ENCODE results near the gene SDC4.
"Not testable (repeated sequence)": the region's sequence is repeated elsewhere in the genome, so short reads cannot be mapped to it uniquely, and the experiment has no call there.

SDC4 gene

DNA sequence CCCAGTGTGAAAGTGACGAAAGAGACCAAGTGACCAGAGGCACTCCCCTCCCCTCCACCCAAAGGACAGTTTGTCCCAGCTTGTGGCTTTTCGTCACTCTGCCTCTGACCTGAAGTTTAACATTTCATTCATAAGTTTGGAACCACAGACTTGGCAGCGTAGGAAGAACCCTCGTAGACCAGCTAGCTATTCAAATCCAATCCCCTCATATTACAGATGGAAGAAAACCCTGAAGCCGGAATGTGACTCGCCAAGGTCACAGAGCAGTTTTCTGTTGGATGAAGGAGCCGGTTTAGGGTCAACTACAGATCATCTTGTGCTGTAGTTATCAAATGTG, 10.8 kb upstream of the SDC4 start:
- TF ChIP-seq, protein P1, sequence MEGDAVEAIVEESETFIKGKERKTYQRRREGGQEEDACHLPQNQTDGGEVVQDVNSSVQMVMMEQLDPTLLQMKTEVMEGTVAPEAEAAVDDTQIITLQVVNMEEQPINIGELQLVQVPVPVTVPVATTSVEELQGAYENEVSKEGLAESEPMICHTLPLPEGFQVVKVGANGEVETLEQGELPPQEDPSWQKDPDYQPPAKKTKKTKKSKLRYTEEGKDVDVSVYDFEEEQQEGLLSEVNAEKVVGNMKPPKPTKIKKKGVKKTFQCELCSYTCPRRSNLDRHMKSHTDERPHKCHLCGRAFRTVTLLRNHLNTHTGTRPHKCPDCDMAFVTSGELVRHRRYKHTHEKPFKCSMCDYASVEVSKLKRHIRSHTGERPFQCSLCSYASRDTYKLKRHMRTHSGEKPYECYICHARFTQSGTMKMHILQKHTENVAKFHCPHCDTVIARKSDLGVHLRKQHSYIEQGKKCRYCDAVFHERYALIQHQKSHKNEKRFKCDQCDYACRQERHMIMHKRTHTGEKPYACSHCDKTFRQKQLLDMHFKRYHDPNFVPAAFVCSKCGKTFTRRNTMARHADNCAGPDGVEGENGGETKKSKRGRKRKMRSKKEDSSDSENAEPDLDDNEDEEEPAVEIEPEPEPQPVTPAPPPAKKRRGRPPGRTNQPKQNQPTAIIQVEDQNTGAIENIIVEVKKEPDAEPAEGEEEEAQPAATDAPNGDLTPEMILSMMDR (IDR thresholded peaks at IDR 0.05; ENCODE audit: low read depth, low read length, missing control alignments): no peak
- no peak overlapping the region for H3K4me3 ChIP-seq (ENCODE audit: low read depth, low read length)
- no peak for DNase-seq (ENCODE audit: low read depth)

DNA sequence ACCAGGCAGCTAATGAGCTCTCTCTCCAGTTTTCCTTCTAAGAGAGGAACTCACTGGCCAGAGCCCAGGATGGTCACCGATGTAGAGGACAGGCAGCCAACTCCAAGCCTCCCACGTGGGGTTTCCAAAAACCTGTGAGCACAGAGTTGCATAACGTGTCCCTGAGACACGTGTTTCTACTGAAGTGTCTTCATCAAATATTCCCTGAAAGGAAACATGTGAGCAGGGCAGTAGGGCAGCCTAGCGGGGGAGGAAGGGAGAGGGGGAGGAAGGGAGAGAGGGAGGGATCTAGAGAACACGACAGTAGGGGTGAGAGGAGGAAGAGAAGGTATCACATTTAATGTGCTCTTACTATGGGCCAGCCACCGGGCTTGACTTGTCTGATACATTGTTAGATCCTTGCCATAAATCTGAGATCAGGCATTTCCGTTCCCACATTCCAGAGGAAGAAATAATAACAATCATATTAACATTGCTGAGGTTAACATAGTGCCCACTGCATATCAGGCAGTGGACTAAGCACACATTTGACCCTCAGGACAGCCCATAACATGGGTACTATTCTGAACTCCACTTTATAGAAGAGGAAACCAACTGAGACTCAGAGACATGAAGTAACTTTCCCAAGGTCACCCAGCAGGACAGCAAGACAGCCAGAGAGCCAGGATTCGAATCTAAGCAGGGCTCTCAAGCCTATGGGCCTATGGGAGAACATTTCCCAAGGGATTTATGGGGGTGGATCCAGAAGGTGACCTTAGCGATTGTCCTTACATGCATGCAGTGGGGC, 10.3 kb upstream of the SDC4 start:
- TF ChIP-seq, protein P1 (IDR thresholded peaks at IDR 0.05; ENCODE audit: low read depth, low read length, missing control alignments): no peak
- no peak for DNase-seq (ENCODE audit: low read depth)
- no peak overlapping the region for H3K4me3 ChIP-seq (ENCODE audit: low read depth, low read length)

DNA sequence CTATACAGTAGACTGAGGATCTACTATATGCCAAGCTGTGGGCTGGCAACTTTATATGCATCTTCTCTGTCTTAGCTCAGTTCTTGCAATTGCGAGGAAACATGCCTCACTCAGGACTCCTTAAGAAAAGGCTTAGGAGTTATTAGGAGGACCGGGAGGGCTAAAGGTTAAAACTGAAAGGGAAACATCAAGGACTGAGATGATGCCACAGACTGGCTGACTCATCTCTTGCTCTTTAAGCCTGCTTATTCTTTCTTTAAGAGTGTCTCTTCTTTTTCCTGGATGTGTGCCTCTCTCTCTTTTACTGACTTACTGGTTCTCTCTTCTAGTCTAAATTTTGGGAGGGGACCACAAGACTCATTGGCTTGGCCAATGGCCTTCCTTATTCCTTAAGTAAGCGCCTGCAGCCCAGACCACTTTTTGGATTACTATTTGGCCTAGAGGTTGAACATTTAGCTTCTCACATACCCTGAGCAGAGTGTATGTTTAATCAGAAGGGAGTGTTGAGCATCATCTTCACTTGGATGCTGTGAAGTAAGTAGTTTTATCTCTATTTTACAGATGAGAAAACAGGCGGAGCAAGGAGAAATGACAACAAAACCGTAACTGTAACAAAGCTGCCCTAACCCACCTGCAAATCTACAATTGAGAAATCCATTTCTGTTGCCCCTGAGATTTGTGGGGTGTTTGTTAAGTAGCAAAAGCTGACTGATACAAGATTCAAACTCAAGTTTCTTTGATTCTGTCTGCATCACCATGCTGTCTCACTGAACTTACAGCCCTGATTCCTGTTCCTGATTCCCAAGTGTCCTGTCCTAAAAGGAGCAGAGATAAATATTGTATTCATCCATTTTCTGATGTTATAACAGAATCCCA, 7.2 kb upstream of the SDC4 start:
- H3K4me3 ChIP-seq (ENCODE audit: low read depth, low read length): no peak overlapping the region
- TF ChIP-seq, protein P1 (IDR thresholded peaks at IDR 0.05; ENCODE audit: low read depth, low read length, missing control alignments): no peak
- DNase-seq (ENCODE audit: low read depth): no peak

DNA sequence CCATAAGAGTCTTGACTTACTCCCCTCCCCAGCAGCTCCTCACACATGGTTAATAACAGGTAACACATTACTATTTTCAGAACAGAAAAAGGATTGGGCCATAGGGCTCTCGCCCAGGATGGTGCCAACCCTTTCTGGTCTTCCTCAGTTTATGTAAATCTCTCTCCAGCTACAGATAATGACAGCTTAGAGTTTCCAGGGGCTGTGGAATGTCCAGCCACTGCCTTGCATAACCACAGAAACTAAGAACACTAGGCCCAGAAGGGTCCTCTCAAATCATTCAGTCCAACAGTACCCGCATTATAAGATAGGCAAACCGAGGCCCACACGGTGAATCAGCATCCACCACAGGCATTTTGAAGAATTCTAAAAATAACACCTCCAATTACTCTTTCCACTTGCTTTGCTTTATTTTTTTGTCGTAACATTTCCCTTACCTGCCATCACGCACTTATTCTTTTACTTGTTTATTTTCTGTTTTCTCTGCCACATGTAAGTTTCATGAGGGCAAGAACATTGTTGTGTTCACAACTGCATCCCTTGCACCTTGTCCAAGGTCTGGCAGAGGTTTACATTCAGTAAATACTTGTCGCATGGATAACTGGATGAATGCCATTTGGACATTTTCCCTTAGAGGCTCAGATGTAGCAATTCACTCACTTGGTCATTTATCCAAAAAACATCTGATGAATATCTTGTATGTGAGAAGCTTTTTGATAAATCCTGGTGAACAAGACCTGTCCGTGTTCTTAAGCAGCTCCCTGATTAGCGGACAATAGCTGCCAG, 6.4 kb upstream of the SDC4 start:
- no peak for DNase-seq (ENCODE audit: low read depth)
- TF ChIP-seq, protein P1 (IDR thresholded peaks at IDR 0.05; ENCODE audit: low read depth, low read length, missing control alignments): no peak
- H3K4me3 ChIP-seq (ENCODE audit: low read depth, low read length): no peak overlapping the region

DNA sequence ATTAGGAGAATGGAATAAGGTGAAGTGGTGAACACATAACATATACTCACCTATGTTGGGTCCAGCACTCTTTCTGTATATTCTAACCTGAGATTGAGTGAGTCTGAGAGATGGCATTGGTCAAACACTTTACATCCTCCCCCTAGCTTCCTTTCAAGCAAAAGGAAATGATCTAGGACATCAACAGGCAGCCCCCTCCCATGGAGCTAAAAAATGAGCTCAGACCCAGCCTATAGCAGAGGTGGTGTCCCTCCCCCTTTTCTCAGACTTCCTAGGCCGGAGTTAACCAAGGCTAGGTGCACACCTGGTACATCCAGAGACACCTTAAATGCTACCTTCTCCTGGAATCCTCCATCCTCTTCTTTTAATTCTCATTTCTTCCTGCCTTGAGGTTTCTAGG, 5.5 kb upstream of the SDC4 start:
- TF ChIP-seq, protein P1 (IDR thresholded peaks at IDR 0.05; ENCODE audit: low read depth, low read length, missing control alignments): no peak
- H3K4me3 ChIP-seq (ENCODE audit: low read depth, low read length): no peak overlapping the region
- DNase-seq (ENCODE audit: low read depth): no peak

DNA sequence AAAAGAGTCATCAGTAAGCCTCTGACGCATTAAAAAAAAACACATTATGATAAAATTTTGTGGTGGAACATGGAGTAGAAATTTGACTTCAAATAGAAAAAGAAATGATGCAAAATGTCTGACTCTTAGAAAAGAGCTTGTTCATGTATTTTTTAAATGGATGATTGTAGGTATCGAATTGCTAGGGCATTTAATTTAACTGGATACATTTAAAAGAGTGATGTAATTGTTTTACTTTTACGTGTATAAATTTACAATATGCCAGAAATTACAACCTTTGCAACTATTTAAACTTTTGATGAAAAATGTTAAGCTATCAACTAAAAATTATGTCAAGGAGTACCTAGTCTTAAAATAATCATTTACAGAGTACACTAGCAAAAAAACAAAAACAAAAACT, 4.5 kb upstream of the SDC4 start:
- TF ChIP-seq, protein P1 (IDR thresholded peaks at IDR 0.05; ENCODE audit: low read depth, low read length, missing control alignments): no peak
- DNase-seq (ENCODE audit: low read depth): no peak
- H3K4me3 ChIP-seq (ENCODE audit: low read depth, low read length): no peak overlapping the region

DNA sequence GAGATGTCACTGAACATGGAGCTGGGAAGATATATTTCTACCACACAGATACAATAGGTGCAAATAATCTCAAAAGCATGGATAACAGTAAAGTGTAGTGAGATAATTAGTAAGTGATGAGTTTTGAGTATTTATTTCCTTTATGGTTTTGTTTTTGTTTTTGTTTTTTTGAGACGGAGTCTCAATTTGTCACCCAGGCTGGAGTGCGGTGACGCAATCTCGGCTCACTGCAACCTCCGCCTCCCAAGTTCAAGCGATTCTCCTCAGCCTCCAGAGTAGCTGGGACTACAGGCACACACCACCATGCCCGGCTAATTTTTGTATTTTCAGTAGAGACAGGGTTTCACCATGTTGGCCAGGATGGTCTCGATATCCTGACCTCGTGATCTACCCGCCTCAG, 2.6 kb upstream of the SDC4 start:
- not testable (repeated sequence) for DNase-seq (ENCODE audit: low read depth); H3K4me3 ChIP-seq (ENCODE audit: low read depth, low read length)

All from GM12864 (cell line).